NCI-H345 (cell line): ENCODE results near the gene CD68.

ENCODE experiments used
- DNase-seq: peaks from one replicate; lab custom pipeline; 2025; lab: John Stamatoyannopoulos, UW

The CD68 gene

DNA sequence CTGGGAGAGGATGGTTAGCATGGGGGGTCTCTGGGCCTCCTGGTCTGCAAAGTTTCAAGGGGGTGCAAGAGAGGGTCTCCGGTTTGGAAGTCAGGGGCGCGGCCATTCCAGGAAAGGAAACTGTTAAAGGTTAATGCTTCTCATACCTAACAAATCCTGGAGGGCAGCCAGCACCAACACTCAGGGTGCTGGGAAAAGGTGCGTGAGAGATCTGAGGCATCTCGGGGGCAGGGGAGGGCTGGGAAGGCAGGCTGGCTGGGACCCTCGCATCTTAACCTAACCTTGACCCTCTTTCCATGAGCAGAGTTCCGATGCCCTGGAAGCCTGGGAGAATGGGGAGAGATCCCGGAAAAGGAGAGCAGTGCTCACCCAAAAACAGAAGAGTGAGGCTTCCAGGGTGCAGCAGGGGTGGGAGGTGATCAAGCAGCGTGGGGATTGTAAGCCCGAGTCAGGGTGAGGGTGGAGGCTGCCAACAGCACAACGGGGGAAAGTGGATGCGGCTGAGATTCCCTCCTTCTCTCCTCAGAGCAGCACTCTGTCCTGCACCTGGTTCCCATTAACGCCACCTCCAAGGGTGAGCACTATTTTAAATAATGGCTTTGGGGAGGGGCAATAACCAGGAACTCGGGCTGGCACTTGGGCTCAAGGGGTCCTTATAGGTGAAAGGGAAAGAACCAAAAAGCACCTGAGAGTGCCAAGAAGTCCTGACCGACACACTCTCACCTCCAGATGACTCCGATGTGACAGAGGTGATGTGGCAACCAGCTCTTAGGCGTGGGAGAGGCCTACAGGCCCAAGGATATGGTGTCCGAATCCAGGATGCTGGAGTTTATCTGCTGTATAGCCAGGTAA is 19.9 kb upstream of the CD68 start:
- DNase-seq, result no peak

DNA sequence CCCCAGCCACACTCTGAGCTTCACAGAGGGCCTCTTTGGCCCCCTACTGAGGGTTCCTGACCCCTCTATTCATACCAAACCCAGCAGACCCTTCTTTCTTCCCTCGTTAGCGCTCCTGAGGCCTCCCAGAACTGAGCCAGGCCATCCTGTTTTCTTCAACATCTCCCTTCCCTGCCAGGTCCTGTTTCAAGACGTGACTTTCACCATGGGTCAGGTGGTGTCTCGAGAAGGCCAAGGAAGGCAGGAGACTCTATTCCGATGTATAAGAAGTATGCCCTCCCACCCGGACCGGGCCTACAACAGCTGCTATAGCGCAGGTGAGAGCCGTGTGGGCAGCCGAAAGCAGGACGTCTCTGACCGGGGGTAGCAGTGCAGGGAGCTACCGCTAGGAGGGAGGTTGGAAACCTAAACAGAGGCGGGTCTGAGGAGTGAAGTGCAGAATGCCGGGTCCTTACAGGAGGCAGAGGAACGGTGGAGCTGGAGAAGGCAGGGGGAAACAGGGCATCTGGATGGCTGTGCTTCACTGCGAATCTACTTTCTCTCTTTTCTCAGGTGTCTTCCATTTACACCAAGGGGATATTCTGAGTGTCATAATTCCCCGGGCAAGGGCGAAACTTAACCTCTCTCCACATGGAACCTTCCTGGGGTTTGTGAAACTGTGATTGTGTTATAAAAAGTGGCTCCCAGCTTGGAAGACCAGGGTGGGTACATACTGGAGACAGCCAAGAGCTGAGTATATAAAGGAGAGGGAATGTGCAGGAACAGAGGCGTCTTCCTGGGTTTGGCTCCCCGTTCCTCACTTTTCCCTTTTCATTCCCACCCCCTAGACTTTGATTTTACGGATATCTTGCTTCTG is 19.0 kb upstream of the CD68 start:
- DNase-seq, result no peak

DNA sequence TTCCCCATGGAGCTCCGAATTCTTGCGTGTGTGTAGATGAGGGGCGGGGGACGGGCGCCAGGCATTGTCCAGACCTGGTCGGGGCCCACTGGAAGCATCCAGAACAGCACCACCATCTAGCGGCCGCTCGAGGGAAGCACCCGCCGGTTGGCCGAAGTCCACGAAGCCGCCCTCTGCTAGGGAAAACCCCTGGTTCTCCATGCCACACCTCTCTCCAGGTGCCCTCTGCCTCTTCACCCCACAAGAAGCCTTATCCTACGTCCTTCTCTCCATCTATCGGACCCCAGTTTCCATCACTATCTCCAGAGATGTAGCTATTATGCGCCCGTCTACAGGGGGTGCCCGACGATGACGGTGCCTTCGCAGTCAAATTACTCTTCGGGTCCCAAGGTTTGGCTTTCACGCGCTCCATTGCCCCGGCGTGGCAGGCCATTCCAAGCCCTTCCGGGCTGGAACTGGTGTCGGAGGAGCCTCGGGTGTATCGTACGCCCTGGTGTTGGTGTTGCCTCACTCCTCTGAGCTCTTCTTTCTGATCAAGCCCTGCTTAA is 18.3 kb upstream of the CD68 start:
- DNase-seq, result peak; percentile 74

- peak; percentile 88 for DNase-seq
Measured at GRCh38 chr17:7561589-7562207, 17.7 kb upstream of the CD68 start, which contains the start of gene SENP3. SENP3 (plus strand) TSS chr17:7561919; CDS start chr17:7563077, 1,158 bp downstream.

GRCh38 chr17:7562208-7562605 is 17.2 kb upstream of the CD68 start:
- no peak for DNase-seq

DNA sequence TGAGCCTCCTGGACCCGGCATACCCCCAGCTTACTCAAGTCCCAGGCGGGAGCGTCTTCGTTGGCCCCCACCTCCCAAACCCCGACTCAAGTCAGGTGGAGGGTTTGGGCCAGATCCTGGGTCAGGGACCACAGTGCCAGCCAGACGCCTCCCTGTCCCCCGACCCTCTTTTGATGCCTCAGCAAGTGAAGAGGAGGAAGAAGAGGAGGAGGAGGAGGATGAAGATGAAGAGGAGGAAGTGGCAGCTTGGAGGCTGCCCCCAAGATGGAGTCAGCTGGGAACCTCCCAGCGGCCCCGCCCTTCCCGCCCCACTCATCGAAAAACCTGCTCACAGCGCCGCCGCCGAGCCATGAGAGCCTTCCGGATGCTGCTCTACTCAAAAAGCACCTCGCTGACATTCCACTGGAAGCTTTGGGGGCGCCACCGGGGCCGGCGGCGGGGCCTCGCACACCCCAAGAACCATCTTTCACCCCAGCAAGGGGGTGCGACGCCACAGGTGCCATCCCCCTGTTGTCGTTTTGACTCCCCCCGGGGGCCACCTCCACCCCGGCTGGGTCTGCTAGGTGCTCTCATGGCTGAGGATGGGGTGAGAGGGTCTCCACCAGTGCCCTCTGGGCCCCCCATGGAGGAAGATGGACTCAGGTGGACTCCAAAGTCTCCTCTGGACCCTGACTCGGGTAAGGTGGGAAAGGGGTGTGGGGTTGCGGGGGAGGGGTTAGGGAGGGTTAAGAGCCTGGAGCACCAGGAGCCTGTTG is 16.1 kb upstream of the CD68 start:
- DNase-seq, result no peak

DNA sequence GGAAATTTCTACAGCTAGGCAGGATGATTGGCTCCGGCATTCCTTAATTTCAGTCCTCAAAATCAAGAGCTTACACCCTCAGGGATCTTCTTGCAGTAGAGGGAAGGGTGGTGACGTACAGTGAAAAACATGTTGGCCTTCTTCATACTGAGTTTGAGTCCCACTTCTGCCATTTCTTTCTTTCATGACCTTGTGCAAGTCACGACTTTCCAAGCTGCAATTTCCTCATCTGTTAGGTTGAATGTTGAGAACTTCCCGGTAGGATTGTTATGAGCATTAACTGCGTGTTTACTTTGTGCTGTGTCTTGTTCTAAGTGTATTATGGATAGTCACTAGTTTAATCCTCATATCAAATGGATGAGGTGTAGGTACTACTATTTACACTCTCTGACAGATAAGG is 9.9 kb upstream of the CD68 start:
- no peak for DNase-seq

DNA sequence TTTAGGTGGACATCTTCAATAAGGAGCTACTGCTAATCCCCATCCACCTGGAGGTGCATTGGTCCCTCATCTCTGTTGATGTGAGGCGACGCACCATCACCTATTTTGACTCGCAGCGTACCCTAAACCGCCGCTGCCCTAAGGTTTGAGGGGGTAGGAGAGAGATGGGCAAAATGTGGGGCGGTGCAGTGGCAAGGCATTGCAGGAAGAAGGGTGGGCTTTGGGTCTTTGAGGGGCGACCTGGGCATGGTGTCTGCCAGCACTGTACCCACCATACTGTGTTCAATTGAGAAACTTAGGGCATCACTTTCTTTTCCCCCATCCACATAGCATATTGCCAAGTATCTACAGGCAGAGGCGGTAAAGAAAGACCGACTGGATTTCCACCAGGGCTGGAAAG is 9.1 kb upstream of the CD68 start:
- no peak for DNase-seq

DNA sequence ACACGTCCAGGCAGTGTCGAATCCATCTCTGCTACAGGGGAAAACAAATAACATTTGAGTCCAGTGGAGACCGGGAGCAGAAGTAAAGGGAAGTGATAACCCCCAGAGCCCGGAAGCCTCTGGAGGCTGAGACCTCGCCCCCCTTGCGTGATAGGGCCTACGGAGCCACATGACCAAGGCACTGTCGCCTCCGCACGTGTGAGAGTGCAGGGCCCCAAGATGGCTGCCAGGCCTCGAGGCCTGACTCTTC is 7.2 kb upstream of the CD68 start:
- DNase-seq, result no peak

DNA sequence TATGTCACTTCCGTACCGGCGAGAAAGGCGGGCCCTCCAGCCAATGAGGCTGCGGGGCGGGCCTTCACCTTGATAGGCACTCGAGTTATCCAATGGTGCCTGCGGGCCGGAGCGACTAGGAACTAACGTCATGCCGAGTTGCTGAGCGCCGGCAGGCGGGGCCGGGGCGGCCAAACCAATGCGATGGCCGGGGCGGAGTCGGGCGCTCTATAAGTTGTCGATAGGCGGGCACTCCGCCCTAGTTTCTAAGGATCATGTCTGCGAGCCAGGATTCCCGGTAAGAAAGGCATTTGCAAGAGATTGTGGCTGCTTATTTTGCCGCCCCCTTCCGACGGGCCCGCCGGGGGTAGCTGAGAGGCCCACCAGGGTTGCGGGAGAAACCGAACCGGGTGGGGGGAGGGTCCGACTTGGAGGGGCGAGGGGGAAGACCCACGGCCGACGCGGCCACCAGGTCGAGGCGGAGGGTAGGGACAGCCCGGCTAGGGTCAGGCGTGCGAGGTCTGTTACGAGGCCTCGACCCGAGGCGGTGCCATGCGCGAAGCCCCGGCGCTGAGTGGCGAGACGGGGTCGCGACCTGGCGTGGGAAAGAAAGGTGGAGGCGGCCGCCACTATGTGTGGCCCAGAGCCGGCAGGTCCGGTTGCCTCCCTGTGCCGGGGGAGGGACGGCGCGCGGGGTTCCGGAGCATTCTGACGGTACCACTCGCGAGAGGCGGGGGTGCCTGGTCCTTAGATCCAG is 6.7 kb upstream of the CD68 start:
- DNase-seq, result peak; percentile 97

- DNase-seq, result peak; percentile 76
Measured at GRCh38 chr17:7573324-7574080, 5.9 kb upstream of the CD68 start.

DNA sequence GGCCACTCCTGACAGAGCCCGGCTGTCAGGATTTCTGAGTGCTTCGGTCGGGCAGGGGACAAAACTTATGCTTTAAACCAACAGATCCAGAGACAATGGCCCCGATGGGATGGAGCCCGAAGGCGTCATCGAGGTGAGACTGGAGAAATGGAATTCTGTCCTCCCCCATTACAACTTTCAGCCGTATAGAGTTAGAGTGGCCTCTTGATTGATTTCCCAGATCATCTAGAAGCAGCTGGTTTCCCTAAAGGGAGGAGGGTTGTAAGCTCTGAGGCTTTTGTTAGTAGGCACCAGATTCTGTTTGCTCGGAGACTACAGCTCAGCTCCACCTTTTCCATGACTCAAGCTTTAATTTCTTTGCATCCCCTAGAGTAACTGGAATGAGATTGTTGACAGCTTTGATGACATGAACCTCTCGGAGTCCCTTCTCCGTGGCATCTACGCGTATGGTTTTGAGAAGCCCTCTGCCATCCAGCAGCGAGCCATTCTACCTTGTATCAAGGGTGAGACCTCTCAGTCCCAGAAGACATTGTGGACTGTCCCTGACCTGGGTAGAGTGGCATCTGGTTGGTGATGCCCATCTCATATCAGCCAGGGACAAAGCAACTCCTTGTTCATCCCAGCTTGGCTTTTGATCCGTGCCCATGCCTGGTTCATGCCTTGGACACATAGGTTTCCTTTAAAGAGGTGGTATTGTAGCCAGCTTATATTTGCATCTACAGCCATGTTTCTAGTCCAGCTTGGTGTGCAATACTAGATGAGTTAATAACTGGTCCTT is 5.1 kb upstream of the CD68 start:
- DNase-seq, result no peak

DNA sequence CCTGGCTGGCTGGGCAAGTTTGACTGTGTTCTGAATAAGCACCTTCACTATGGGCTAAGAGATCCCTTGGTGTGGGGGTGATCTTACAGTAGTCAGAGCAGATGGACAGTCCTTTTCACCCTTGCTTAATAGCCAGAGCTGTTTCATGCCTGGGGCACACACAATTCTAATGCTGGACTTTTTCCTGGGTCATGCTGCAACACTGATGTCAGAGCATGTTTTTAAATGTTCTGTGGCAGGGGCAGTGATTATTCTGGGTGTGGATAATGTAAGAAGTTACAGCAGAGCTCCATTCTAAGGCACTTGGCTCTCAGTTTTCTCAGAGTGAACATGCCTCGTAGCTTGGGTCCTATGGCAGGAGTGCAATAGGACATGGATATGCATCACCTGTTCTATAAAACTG is 4.0 kb upstream of the CD68 start:
- no peak for DNase-seq

- DNase-seq, result no peak
Measured at GRCh38 chr17:7575959-7576358, 3.5 kb upstream of the CD68 start.

- DNase-seq, result no peak
Measured at GRCh38 chr17:7576432-7576937, 3.0 kb upstream of the CD68 start.

DNA sequence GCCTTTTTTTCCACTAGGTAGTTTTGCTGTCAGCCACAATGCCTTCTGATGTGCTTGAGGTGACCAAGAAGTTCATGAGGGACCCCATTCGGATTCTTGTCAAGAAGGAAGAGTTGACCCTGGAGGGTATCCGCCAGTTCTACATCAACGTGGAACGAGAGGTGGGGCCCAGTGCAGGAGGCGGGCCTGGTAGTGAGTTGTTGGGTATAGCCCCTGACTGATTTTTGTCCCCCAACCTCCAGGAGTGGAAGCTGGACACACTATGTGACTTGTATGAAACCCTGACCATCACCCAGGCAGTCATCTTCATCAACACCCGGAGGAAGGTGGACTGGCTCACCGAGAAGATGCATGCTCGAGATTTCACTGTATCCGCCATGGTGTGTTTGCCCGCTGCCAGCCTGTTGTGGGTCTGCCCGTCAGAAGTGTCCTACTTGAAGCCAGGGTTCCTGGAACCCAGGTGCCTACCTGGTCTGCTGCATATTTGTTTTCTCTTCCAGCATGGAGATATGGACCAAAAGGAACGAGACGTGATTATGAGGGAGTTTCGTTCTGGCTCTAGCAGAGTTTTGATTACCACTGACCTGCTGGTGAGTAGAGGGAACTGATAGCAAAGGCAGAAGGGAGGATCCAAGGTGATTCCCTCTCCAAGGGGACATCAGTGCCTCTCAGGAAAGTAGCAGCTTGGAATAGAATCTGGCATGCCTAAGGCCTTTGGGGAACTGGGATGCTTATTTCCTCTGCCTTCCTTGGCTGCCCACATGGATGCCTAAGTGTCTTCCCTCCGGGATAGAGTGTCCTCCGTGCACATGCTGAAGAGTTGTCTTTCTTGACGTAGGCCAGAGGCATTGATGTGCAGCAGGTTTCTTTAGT is 1.9 kb upstream of the CD68 start:
- DNase-seq, result no peak

DNA sequence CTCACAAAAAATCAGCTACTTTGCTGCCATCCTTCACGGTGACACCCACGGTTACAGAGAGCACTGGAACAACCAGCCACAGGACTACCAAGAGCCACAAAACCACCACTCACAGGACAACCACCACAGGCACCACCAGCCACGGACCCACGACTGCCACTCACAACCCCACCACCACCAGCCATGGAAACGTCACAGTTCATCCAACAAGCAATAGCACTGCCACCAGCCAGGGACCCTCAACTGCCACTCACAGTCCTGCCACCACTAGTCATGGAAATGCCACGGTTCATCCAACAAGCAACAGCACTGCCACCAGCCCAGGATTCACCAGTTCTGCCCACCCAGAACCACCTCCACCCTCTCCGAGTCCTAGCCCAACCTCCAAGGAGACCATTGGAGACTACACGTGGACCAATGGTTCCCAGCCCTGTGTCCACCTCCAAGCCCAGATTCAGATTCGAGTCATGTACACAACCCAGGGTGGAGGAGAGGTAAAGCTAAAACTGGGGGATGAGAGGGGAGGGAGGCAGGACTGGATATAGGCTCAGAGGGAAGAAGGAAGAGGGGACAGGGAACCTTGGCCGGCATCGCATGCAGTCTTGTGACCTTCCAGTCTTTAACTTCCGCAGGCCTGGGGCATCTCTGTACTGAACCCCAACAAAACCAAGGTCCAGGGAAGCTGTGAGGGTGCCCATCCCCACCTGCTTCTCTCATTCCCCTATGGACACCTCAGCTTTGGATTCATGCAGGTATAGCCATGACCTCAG is 581 bp downstream of the CD68 start:
- no peak for DNase-seq
